MCF 10A (cell line): ENCODE results near the gene OR51T1. TPM values are rescaled to one million over a fixed set of nuclear protein-coding genes. Genes with fewer than 3 reads are reported as not detected.
"Not testable (repeated sequence)": the region's sequence is repeated elsewhere in the genome, so short reads cannot be mapped to it uniquely, and the experiment has no call there.

Experiments
- BruUV-seq: library from RNA; stranded (reverse); fragments of 400-500 nt; replicated peaks from 2 replicates; lab custom pipeline; 2021; lab: Mats Ljungman, UMichigan
- CTCF ChIA-PET: fragments of 300-600 bp; sonication (Branson Sonifier 250); formaldehyde crosslinking; extraction: SDS; loops from one replicate; lab custom pipeline; 2021; ENCODE audit warnings: antibody characterized with exemption, inconsistent platforms; lab: Yijun Ruan, JAX
- POLR2A ChIA-PET: fragments of 300-600, 350-650 bp; sonication (Branson Sonifier 250); formaldehyde crosslinking; extraction: SDS; loops from one replicate; lab custom pipeline; 2020; ENCODE audit warnings: antibody characterized with exemption, inconsistent platforms; lab: Yijun Ruan, JAX
- DNase-seq: peaks from one replicate; pipeline ENCODE4 v3.0.0-alpha.2; 2018; ENCODE audit not compliant: unreplicated experiment
- H3K27ac Mint-ChIP-seq: one replicate; pipeline ENCODE4 v1.8.0; 2022; ENCODE audit warnings: mild to moderate bottlenecking, low read depth, mixed read lengths; ENCODE audit not compliant: unreplicated experiment
- H3K27me3 Mint-ChIP-seq: one replicate; pipeline ENCODE4 v1.8.0; 2022; ENCODE audit warnings: mixed read lengths; ENCODE audit not compliant: insufficient read depth, unreplicated experiment
- H3K36me3 Mint-ChIP-seq: one replicate; pipeline ENCODE4 v1.8.0; 2022; ENCODE audit warnings: mild to moderate bottlenecking, moderate library complexity, mixed read lengths; ENCODE audit not compliant: insufficient read depth, unreplicated experiment
- H3K4me1 Mint-ChIP-seq: one replicate; pipeline ENCODE4 v1.8.0; 2022; ENCODE audit warnings: mixed read lengths; ENCODE audit not compliant: insufficient read depth, unreplicated experiment
- H3K4me3 Mint-ChIP-seq: one replicate; pipeline ENCODE4 v1.8.0; 2022; ENCODE audit warnings: mild to moderate bottlenecking, moderate library complexity, mixed read lengths; ENCODE audit not compliant: unreplicated experiment
- H3K9me3 Mint-ChIP-seq: one replicate; pipeline ENCODE4 v1.8.0; 2022; ENCODE audit warnings: mixed read lengths; ENCODE audit not compliant: unreplicated experiment
- CTCF ChIP-seq: fragments of 200-600 bp; IDR thresholded peaks from one replicate; pipeline ENCODE4 v1.8.0; 2022; ENCODE audit warnings: antibody characterized with exemption, mild to moderate bottlenecking; ENCODE audit not compliant: unreplicated experiment
- intact Hi-C: fragments of 100-400 bp; cut with micrococcal nuclease; formaldehyde crosslinking; loops from 2 replicates; pipeline ENCODE4 v1.14.1; 2022
- total RNA-seq: library from RNA; stranded (reverse); gene quantifications from 2 replicates; pipeline ENCODE4 v1.2.3, GENCODE V29; 2022

OR51T1 gene
- total RNA-seq, 1 experiment from 2014 or later: not detected

GRCh38 chr11:4851033-4851432 lies 30.7 kb upstream of the OR51T1 start:
- no peak for TF ChIP-seq CTCF
- BruUV-seq: no TSS peak
- Mint-ChIP-seq H3K27me3 (peaks cover 18% of the 10 kb centered on the region), H3K4me1 (no peaks in the 10 kb centered on the region), H3K4me3 (no peak overlapping the region), H3K9me3 (peaks cover 10% of the 10 kb centered on the region), H3K36me3 (no peaks in the 10 kb centered on the region), H3K27ac (no peak overlapping the region)
- intact Hi-C loops: no loop called here
- ChIA-PET POLR2A (no interaction called here), CTCF (interaction anchor here (0.6 to 0.7 kb wide), 4 partner anchors 32 to 1674 kb away, joined by 3 to 4 read pairs (median 4); no protein-coding TSS in a partner anchor)
- no peak for DNase-seq

GRCh38 chr11:4854286-4854685 lies 27.4 kb upstream of the OR51T1 start:
- H3K4me1 Mint-ChIP-seq, DNase-seq, H3K4me3 Mint-ChIP-seq, BruUV-seq, POLR2A ChIA-PET, intact Hi-C loops, H3K27ac Mint-ChIP-seq, H3K36me3 Mint-ChIP-seq, CTCF ChIA-PET: not testable (repeated sequence)
- peaks cover 11% of the 10 kb centered on the region for H3K27me3 Mint-ChIP-seq
- peaks cover 10% of the 10 kb centered on the region for H3K9me3 Mint-ChIP-seq

GRCh38 chr11:4862447-4863236 lies 19.1 kb upstream of the OR51T1 start:
- CTCF ChIA-PET: no interaction called here
- H3K27me3 Mint-ChIP-seq: peaks cover 13% of the 10 kb centered on the region
- POLR2A ChIA-PET: interaction anchor here (0.6 kb wide), 1 partner anchor 38 kb away, joined by 4 read pairs; no protein-coding TSS in a partner anchor
- TF ChIP-seq CTCF: no peak
- intact Hi-C loops: no loop called here
- no peak overlapping the region for H3K4me3 Mint-ChIP-seq
- no peak overlapping the region for H3K27ac Mint-ChIP-seq
- DNase-seq: no peak
- BruUV-seq: no TSS peak
- H3K36me3 Mint-ChIP-seq: no peaks in the 10 kb centered on the region
- no peaks in the 10 kb centered on the region for H3K4me1 Mint-ChIP-seq
- H3K9me3 Mint-ChIP-seq: peaks cover 16% of the 10 kb centered on the region

GRCh38 chr11:4863876-4864275 lies 17.8 kb upstream of the OR51T1 start:
- TF ChIP-seq CTCF: no peak
- Mint-ChIP-seq H3K36me3 (no peaks in the 10 kb centered on the region), H3K27me3 (peaks cover 13% of the 10 kb centered on the region), H3K9me3 (peaks cover 16% of the 10 kb centered on the region), H3K4me3 (no peak overlapping the region), H3K27ac (no peak overlapping the region), H3K4me1 (no peaks in the 10 kb centered on the region)
- BruUV-seq: no TSS peak
- ChIA-PET POLR2A (no interaction called here), CTCF (no interaction called here)
- intact Hi-C loops: no loop called here
- no peak for DNase-seq
